WTC11 (cell line): ENCODE results near the gene MLPH. TPM values are rescaled to one million over a fixed set of nuclear protein-coding genes. Genes with fewer than 3 reads are reported as not detected.

ENCODE experiments used
- ATAC-seq: fragments of 200-7000 bp; cut with Tn5 transposase; 2 replicates; pipeline ENCODE4 v1.10.0; 2021; ENCODE audit warnings: mild to moderate bottlenecking, moderate library complexity
- CTCF ChIA-PET: fragments of 300-600 bp; sonication (Branson Sonifier 250); formaldehyde crosslinking; loops from one replicate; lab custom pipeline; 2021; ENCODE audit warnings: antibody characterized with exemption; lab: Charles Lee
- POLR2A ChIA-PET: fragments of 350-600 bp; sonication (Branson Sonifier 250); formaldehyde crosslinking; loops from one replicate; lab custom pipeline; 2021; ENCODE audit warnings: antibody characterized with exemption; lab: Charles Lee
- DNase-seq: peaks from one replicate; pipeline ENCODE4 v3.0.0; 2021; ENCODE audit warnings: low spot score
- H3K27ac Mint-ChIP-seq: 2 replicates; pipeline ENCODE4 v1.8.0; 2021; ENCODE audit warnings: mixed read lengths
- H3K27me3 Mint-ChIP-seq: 2 replicates; pipeline ENCODE4 v1.8.0; 2021; ENCODE audit warnings: low read depth, mild to moderate bottlenecking, moderate library complexity, mixed read lengths
- H3K36me3 Mint-ChIP-seq: 2 replicates; pipeline ENCODE4 v1.8.0; 2021; ENCODE audit warnings: mixed read lengths
- H3K4me1 Mint-ChIP-seq: 2 replicates; pipeline ENCODE4 v1.8.0; 2022; ENCODE audit warnings: mixed read lengths
- H3K4me3 Mint-ChIP-seq: 2 replicates; pipeline ENCODE4 v1.8.0; 2021; ENCODE audit warnings: mild to moderate bottlenecking, moderate library complexity, mixed read lengths
- H3K9me3 Mint-ChIP-seq: 2 replicates; pipeline ENCODE4 v1.8.0; 2021; ENCODE audit warnings: mixed read lengths
- ATF2 ChIP-seq: sonication (generic); formaldehyde crosslinking; IDR thresholded peaks from 2 replicates; pipeline ENCODE4 v1.8.1; 2022; ENCODE audit warnings: low read depth, missing genetic modification reagents, borderline replicate concordance
- CREB1 ChIP-seq: sonication (generic); formaldehyde crosslinking; IDR thresholded peaks from 2 replicates; pipeline ENCODE4 v1.8.0; 2023; ENCODE audit warnings: mild to moderate bottlenecking, missing genetic modification reagents
- JAZF1 ChIP-seq: fragments of 250-450 bp; sonication (Bioruptor Pico); IDR thresholded peaks from 2 replicates; pipeline ENCODE4 v1.9.0; 2021; ENCODE audit warnings: moderate library complexity, mild to moderate bottlenecking, inconsistent platforms
- TP53 ChIP-seq: sonication (generic); formaldehyde crosslinking; IDR thresholded peaks from 2 replicates; pipeline ENCODE4 v1.8.1; 2023; ENCODE audit warnings: mild to moderate bottlenecking, missing genetic modification reagents
- ZNF416 ChIP-seq: fragments of 250-450 bp; sonication (Bioruptor Pico); IDR thresholded peaks from 2 replicates; pipeline ENCODE4 v1.9.0; 2021; ENCODE audit warnings: mild to moderate bottlenecking, inconsistent platforms
- total RNA-seq: library from RNA; stranded (reverse); gene quantifications from 3 replicates; pipeline ENCODE4 v1.2.3, GENCODE V29; 2021
- TF ChIP-seq, protein P1 (sequence below): sonication (generic); formaldehyde crosslinking; IDR thresholded peaks from 2 replicates; pipeline ENCODE4 v1.8.1; 2022; ENCODE audit warnings: missing genetic modification reagents, borderline replicate concordance
- TF ChIP-seq, protein P2 (sequence below): fragments of 250-450 bp; sonication (Bioruptor Pico); IDR thresholded peaks from 2 replicates; pipeline ENCODE4 v1.9.0; 2021; ENCODE audit warnings: moderate library complexity, mild to moderate bottlenecking, inconsistent platforms, borderline replicate concordance

The MLPH gene
- total RNA-seq, 1 experiment from 2014 or later, result 10.3 TPM

DNA sequence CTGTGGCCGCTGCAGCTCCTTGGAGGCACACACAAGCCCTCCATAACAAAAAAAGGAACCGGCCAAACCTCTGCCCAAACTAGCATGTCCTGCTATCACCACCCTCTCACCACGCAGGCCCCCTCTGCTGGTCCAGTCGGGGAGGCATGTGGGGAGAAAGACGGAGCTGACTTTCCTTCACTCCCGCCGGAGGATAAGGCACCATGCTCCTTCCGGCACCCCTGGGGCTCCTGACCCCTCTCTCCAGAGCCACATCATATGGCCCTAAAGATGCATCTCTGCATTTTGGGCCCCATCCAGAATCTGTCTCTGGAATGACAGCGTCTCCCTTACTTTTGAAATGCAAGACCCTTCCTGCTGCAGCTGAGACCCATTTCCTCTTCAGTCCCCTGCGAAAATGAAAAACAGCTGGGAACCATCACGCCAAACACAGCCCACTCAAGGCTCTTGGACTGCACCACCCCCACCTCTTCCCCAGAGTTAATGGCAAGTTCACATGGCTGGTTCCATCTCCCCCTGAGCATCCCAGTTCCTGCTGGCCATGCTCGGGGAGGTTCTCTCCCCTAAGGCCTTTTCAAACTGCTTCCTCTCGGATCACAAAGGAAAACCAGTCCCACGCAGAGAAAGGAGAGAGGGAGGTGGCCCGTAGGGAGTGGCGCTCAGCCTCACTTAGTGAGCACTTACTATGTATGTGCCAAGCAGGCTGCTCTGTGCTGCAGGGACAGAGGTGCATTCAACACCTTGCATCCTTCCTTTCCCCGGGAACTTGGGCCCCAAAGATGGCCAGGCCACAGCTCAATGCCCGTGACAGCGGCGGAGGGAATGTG is 35.2 kb upstream of the MLPH start:
- Mint-ChIP-seq H3K9me3 (peaks cover 31% of the 10 kb centered on the region), H3K4me1 (peaks cover 21% of the 10 kb centered on the region), H3K4me3 (no peak overlapping the region), H3K36me3 (no peaks in the 10 kb centered on the region), H3K27ac (no peak overlapping the region), H3K27me3 (peaks cover 24% of the 10 kb centered on the region)
- TF ChIP-seq CREB1 (CRISPR knock-in tag), result no peak
- TF ChIP-seq TP53 (CRISPR knock-in tag), result 0 out of 2 replicates have a peak, but pooled peaks have one; percentile 8
- DNase-seq (peak; percentile 64), ATAC-seq (peak; percentile 89)
- POLR2A ChIA-PET, result interaction anchor here (1.0 to 1.4 kb wide), 2 partner anchors 18 to 23 kb away, joined by 4 to 5 read pairs; no protein-coding TSS in a partner anchor
- CTCF ChIA-PET, result interaction anchor here (0.6 to 5.0 kb wide), 29 partner anchors 8 to 319 kb away, joined by 3 to 92 read pairs (median 5); partner anchors contain the start of gene COL6A3

DNA sequence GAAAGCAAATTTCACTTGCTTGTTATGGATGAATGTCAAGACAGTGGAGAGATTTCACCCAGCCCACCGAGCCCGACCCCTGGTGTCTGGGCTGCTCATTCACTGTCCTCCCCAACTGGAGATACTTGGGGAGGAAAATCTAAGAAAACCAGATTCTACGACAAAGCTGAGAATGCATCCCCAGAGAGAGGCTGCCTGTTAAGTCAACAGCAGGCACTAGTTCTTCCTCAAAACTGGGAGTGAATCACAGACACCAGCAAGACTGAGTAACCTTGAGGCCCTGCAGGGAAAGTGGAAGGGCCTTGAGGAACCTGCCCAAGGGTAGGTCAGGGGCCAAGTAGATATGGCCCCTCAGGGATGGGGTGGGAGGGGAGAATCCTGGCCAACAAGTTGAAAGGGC is 34.2 kb upstream of the MLPH start:
- peaks cover 24% of the 10 kb centered on the region for H3K27me3 Mint-ChIP-seq
- no peaks in the 10 kb centered on the region for H3K36me3 Mint-ChIP-seq
- peaks cover 36% of the 10 kb centered on the region for H3K9me3 Mint-ChIP-seq
- H3K27ac Mint-ChIP-seq, result no peak overlapping the region
- ChIA-PET POLR2A (no interaction called here), CTCF (interaction anchor here (1.5 to 2.9 kb wide), 5 partner anchors 19 to 119 kb away, joined by 6 to 23 read pairs (median 18); partner anchors contain the start of gene COL6A3)
- ATAC-seq, result no peak
- no peak for DNase-seq
- no peak for TF ChIP-seq JAZF1 (CRISPR knock-in tag)
- no peak overlapping the region for H3K4me3 Mint-ChIP-seq
- peaks cover 21% of the 10 kb centered on the region for H3K4me1 Mint-ChIP-seq

- TF ChIP-seq, protein P1, sequence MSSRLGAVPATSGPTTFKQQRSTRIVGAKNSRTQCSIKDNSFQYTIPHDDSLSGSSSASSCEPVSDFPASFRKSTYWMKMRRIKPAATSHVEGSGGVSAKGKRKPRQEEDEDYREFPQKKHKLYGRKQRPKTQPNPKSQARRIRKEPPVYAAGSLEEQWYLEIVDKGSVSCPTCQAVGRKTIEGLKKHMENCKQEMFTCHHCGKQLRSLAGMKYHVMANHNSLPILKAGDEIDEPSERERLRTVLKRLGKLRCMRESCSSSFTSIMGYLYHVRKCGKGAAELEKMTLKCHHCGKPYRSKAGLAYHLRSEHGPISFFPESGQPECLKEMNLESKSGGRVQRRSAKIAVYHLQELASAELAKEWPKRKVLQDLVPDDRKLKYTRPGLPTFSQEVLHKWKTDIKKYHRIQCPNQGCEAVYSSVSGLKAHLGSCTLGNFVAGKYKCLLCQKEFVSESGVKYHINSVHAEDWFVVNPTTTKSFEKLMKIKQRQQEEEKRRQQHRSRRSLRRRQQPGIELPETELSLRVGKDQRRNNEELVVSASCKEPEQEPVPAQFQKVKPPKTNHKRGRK (CRISPR knock-in tag), result no peak
- TF ChIP-seq, protein P2, sequence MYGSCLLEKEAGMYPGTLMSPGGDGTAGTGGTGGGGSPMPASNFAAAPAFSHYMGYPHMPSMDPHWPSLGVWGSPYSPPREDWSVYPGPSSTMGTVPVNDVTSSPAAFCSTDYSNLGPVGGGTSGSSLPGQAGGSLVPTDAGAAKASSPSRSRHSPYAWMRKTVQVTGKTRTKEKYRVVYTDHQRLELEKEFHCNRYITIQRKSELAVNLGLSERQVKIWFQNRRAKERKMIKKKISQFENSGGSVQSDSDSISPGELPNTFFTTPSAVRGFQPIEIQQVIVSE, result no peak
- TF ChIP-seq ATF2 (CRISPR knock-in tag), result no peak
- Mint-ChIP-seq H3K9me3 (peaks cover 43% of the 10 kb centered on the region), H3K27ac (no peak overlapping the region), H3K36me3 (no peaks in the 10 kb centered on the region), H3K4me3 (no peak overlapping the region), H3K4me1 (peaks cover 21% of the 10 kb centered on the region), H3K27me3 (peaks cover 25% of the 10 kb centered on the region)
- ATAC-seq (no peak), DNase-seq (no peak)
- CTCF ChIA-PET, result interaction anchor here (1.5 kb wide), 1 partner anchor 32 kb away, joined by 6 read pairs; no protein-coding TSS in a partner anchor
- POLR2A ChIA-PET, result no interaction called here
Observed at GRCh38 chr2:237453671-237454070, 33.4 kb upstream of the MLPH start.

- H3K9me3 Mint-ChIP-seq, result peaks cover 47% of the 10 kb centered on the region
- no peaks in the 10 kb centered on the region for H3K36me3 Mint-ChIP-seq
- ATAC-seq (no peak), DNase-seq (no peak)
- H3K27me3 Mint-ChIP-seq, result peaks cover 29% of the 10 kb centered on the region
- H3K4me1 Mint-ChIP-seq, result peaks cover 18% of the 10 kb centered on the region
- no peak overlapping the region for H3K4me3 Mint-ChIP-seq
- POLR2A ChIA-PET, result no interaction called here
- no peak overlapping the region for H3K27ac Mint-ChIP-seq
- no peak for TF ChIP-seq ZNF416 (CRISPR knock-in tag)
- no peak for TF ChIP-seq ATF2 (CRISPR knock-in tag)
- TF ChIP-seq, all 79 proteins: peak for 0
- CTCF ChIA-PET, result no interaction called here
Observed at GRCh38 chr2:237455764-237456163, 31.3 kb upstream of the MLPH start.
